Activated CD4-positive, alpha-beta memory T cell treated with anti-CD3 and anti-CD28 coated beads for 36 hours (primary cell): ENCODE measurements around the gene ISLR2. TPM values are rescaled to one million over a fixed set of nuclear protein-coding genes. Genes with fewer than 3 reads are reported as not detected.
"Not testable (repeated sequence)": the region's sequence is repeated elsewhere in the genome, so short reads cannot be mapped to it uniquely, and the experiment has no call there.

Experiments used
- CTCF ChIA-PET: fragments of 350-600 bp; sonication (Branson Sonifier 250); formaldehyde crosslinking; loops from one replicate; lab custom pipeline; 2021; ENCODE audit warnings: antibody characterized with exemption, inconsistent platforms; lab: Charles Lee
- POLR2A ChIA-PET: fragments of 350-600 bp; sonication (Branson Sonifier 250); formaldehyde crosslinking; loops from one replicate; lab custom pipeline; 2021; ENCODE audit warnings: antibody characterized with exemption; lab: Charles Lee
- DNase-seq: peaks from one replicate; pipeline ENCODE4 v3.0.0-alpha.2; 2020
- H3K27ac Mint-ChIP-seq: one replicate; pipeline ENCODE4 v1.8.0; 2021; ENCODE audit warnings: mixed read lengths
- H3K27me3 Mint-ChIP-seq: one replicate; pipeline ENCODE4 v1.8.0; 2021; ENCODE audit warnings: mixed read lengths
- H3K36me3 Mint-ChIP-seq: one replicate; pipeline ENCODE4 v1.8.0; 2021; ENCODE audit warnings: mixed read lengths
- H3K4me1 Mint-ChIP-seq: one replicate; pipeline ENCODE4 v1.8.0; 2021; ENCODE audit warnings: low read depth, mixed read lengths
- H3K4me3 Mint-ChIP-seq: one replicate; pipeline ENCODE4 v1.8.0; 2021; ENCODE audit warnings: mild to moderate bottlenecking, mixed read lengths
- H3K9me3 Mint-ChIP-seq: one replicate; pipeline ENCODE4 v1.8.0; 2021; ENCODE audit warnings: mixed read lengths
- intact Hi-C: fragments of 100-400 bp; cut with micrococcal nuclease; formaldehyde crosslinking; loops from one replicate; pipeline ENCODE4 v1.15.1; 2023
- total RNA-seq, 2 experiments: library from RNA; stranded (reverse); gene quantifications; one replicate each; pipeline ENCODE4 v1.2.3, GENCODE V29; 2021

ISLR2 gene
- total RNA-seq, 2 experiments from 2014 or later: not detected

DNA sequence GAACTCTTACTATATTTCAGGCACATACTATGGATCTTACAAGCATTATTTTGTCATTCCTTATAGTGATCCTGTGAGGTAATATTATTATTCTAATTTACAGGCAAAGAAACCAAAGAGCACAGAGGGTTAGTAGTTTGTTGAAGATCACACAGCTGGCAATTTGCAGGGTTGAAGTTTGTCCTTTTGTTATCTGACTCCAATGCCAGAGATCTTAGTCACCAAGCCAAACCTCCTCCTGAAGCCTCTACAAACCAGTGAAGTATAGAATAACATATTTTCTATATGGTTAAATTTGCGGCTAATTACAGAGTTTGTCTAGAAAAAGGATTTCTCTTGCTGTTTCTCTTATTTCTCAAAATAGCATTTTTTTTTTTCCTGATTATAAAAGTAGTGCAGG is 11.2 kb downstream of the ISLR2 start:
- H3K4me1 Mint-ChIP-seq: peaks cover 7% of the 10 kb centered on the region
- H3K9me3 Mint-ChIP-seq: peaks cover 4% of the 10 kb centered on the region
- ChIA-PET CTCF (interaction anchor here (0.6 kb wide), 1 partner anchor 168 kb away, joined by 3 read pairs; no protein-coding TSS in a partner anchor), POLR2A (no interaction called here)
- no peak overlapping the region for H3K27ac Mint-ChIP-seq
- H3K27me3 Mint-ChIP-seq: peaks cover 52% of the 10 kb centered on the region
- intact Hi-C loops: no loop called here
- no peaks in the 10 kb centered on the region for H3K36me3 Mint-ChIP-seq
- H3K4me3 Mint-ChIP-seq: no peak overlapping the region
- no peak for DNase-seq

DNA sequence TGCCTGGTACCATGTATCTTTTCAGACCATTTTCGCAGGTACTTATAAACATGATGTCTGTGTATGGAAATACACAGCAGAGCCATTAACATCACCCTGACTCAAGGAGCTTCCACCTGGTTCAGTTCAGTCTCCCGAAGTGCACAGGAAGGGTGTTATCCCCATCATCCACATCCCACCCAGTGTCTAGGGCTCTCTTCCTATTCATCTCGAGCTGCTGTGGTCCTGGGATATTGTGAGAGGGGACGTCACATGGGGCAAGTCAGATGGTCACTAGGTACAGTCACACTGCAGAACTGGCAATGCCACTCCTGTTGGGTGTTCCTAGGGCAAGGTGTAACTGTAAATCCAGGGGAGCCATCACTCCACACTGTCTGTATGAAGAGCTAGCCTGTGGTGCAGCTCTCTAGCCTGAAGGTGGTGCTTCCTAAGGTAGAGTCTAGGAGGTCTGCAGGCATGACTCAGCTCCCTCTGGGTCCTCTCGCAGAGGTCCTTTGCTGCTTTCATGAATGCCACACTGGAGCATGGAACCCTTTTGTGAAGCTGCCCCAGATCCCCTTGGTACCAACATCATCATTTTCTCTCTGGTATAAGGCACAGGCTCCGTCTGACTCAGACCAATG is 13.9 kb downstream of the ISLR2 start:
- Mint-ChIP-seq H3K27ac (no peak overlapping the region), H3K27me3 (peaks cover 37% of the 10 kb centered on the region), H3K9me3 (peaks cover 4% of the 10 kb centered on the region), H3K4me3 (no peak overlapping the region), H3K4me1 (no peaks in the 10 kb centered on the region), H3K36me3 (no peaks in the 10 kb centered on the region)
- intact Hi-C loops: no loop called here
- DNase-seq: no peak
- CTCF ChIA-PET: no interaction called here
- POLR2A ChIA-PET: no interaction called here

- POLR2A ChIA-PET: no interaction called here
- H3K27me3 Mint-ChIP-seq: peaks cover 22% of the 10 kb centered on the region
- no peak overlapping the region for H3K27ac Mint-ChIP-seq
- intact Hi-C loops: no loop called here
- H3K4me3 Mint-ChIP-seq: no peak overlapping the region
- no peak for DNase-seq
- no peaks in the 10 kb centered on the region for H3K4me1 Mint-ChIP-seq
- CTCF ChIA-PET: interaction anchor here (1.3 to 1.8 kb wide), 2 partner anchors 18 to 173 kb away, joined by 5 to 6 read pairs; no protein-coding TSS in a partner anchor
- peaks cover 4% of the 10 kb centered on the region for H3K9me3 Mint-ChIP-seq
- H3K36me3 Mint-ChIP-seq: no peaks in the 10 kb centered on the region
These were observed 16.0 kb downstream of the ISLR2 start for GRCh38 chr15:74146277-74146800.

DNA sequence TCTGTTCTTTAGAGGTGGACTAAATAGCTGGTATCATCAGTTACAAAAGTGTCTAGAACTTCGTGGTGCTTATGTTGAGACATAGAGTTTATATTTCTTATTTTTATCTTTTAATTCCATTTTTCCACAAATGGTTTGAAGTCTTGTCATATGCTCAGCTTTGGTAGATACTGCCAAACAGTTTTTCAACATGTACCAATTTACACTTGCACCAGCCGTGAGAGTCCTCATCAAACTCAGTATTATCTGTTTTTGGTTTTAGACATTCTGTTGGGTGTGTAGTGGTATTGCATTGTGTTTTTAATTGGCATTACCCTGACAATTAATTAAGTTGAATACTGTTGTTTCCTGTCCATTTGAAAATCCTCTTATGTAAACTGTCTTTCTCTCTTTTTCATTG is 16.7 kb downstream of the ISLR2 start:
- CTCF ChIA-PET: interaction anchor here (1.3 to 1.8 kb wide), 2 partner anchors 19 to 175 kb away, joined by 3 to 6 read pairs; no protein-coding TSS in a partner anchor
- Mint-ChIP-seq H3K27me3 (peaks cover 26% of the 10 kb centered on the region), H3K4me1 (no peaks in the 10 kb centered on the region), H3K36me3 (no peaks in the 10 kb centered on the region), H3K4me3 (no peak overlapping the region), H3K27ac (no peak overlapping the region), H3K9me3 (peaks cover 4% of the 10 kb centered on the region)
- POLR2A ChIA-PET: no interaction called here
- no peak for DNase-seq
- intact Hi-C loops: no loop called here

- Mint-ChIP-seq H3K36me3 (no peaks in the 10 kb centered on the region), H3K27ac (no peak overlapping the region), H3K9me3 (no peaks in the 10 kb centered on the region), H3K4me1 (peaks cover 19% of the 10 kb centered on the region), H3K4me3 (no peak overlapping the region), H3K27me3 (peaks cover 22% of the 10 kb centered on the region)
- DNase-seq: no peak
- ChIA-PET CTCF (interaction anchor here (1.1 to 1.6 kb wide), 2 partner anchors 30 to 107 kb away, joined by 3 read pairs; no protein-coding TSS in a partner anchor), POLR2A (no interaction called here)
- intact Hi-C loops: no loop called here
These were observed 25.5 kb downstream of the ISLR2 start for GRCh38 chr15:74155766-74156417.

DNA sequence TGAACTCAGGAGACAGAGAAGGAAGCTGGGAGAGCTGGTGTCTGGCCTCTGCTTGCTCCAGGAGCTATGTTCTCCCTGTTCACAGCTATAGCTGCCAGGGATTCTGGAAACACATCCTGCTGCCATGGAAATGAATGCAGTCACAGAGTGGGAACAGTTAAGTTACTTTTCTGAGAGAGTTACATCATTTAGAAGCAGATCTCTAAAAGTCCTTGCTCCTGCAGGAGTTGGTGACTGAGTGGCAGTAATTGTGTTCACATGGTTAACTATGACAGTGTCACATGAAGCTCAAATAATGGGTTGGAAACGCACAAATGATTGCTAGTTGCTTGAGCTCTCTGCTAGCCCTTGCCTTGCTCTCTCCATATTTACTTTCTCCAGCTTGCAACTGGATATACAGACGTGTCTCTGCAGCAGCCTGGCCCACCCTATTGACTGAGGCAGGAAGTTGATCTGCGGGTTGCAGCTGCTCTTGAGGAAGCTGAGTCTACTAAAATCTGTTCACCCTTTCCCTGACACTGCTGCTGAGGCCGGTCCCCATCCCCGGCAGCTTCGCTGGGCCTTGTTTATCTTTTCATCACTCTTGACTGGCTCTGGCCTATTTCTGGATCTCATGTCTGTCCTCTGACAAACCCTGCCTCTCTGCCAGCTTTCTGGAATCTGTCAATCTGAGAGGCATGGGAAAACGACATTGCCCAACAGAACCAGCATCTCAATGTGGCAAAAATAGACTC is 26.5 kb downstream of the ISLR2 start:
- Mint-ChIP-seq H3K4me3 (no peak overlapping the region), H3K27ac (no peak overlapping the region), H3K36me3 (no peaks in the 10 kb centered on the region), H3K9me3 (no peaks in the 10 kb centered on the region), H3K4me1 (peaks cover 19% of the 10 kb centered on the region), H3K27me3 (peaks cover 20% of the 10 kb centered on the region)
- ChIA-PET CTCF (interaction anchor here (1.1 to 1.6 kb wide), 2 partner anchors 31 to 108 kb away, joined by 3 read pairs; no protein-coding TSS in a partner anchor), POLR2A (no interaction called here)
- no peak for DNase-seq
- intact Hi-C loops: no loop called here

DNA sequence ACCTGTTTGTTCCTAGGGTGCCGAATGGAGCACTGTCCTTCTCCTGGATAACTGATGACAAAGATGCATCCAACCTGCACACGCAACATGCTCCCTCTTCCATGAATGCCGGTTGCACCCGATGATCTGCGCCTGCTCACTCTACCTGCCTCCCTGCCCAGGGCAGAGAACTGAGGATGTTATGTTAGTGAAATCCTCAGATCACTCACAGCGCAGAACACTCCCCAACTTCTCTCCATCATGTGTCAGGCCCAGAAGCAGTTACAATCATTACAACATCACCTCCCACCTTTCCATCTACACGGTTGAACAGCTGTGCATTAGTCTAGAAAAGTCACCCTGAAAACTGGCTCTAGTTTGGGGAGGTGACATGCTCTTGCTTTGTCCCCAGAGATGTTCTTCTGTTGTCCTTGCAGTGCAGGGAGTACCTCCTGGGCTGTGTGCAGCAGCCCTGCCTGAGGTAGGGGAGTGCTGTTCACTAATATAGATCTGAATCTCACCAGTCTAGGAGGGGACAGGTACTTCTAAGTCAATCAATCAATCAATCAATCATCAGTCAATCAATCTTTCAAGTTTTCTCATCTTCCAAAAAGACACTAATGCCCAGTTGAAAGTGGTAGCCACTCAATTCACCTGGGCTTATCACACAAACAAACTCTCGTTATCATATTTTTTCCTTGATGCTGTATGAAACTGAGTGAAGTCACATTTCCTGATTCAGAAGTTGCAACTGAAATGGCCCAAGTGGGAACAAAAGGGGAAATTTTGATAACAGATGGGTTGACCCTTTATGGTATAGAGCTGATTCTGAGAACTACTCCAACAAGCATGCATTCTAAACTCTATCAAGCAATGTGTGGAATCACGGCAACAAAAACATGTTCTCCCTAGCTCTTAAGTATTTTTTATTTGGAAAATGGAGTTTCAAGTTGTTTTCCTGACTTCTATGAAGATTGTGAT is 27.8 kb downstream of the ISLR2 start:
- Mint-ChIP-seq H3K36me3 (no peaks in the 10 kb centered on the region), H3K27ac (no peak overlapping the region), H3K4me3 (no peak overlapping the region), H3K27me3 (peaks cover 21% of the 10 kb centered on the region), H3K9me3 (no peaks in the 10 kb centered on the region), H3K4me1 (peaks cover 19% of the 10 kb centered on the region)
- intact Hi-C loops: no loop called here
- POLR2A ChIA-PET: no interaction called here
- CTCF ChIA-PET: no interaction called here
- DNase-seq: no peak

- ChIA-PET CTCF (no interaction called here), POLR2A (no interaction called here)
- intact Hi-C loops: no loop called here
These were observed 28.7 kb downstream of the ISLR2 start for GRCh38 chr15:74158855-74159650.

DNA sequence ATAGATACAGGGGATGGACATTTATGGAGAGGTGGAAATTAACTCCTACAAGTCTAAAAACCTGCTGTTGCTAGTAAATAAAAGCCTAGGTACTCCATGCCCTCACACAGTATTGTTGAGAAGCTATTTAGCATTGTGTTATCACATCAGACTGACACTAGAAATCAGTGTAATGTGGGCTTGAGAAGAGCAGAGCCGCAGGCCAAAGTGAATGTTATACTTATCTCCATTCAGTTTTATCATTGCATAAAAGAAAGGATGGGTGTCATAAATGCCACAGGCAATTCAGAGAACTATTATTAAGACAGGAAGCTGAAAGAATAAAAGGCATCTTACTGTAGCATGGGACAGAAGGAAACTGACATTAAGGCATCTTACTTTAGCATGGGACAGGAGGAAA is 29.4 kb downstream of the ISLR2 start:
- peaks cover 17% of the 10 kb centered on the region for H3K27me3 Mint-ChIP-seq
- ChIA-PET CTCF (no interaction called here), POLR2A (no interaction called here)
- DNase-seq: no peak
- no peak overlapping the region for H3K4me3 Mint-ChIP-seq
- intact Hi-C loops: no loop called here
- no peak overlapping the region for H3K27ac Mint-ChIP-seq
- peaks cover 19% of the 10 kb centered on the region for H3K4me1 Mint-ChIP-seq
- H3K36me3 Mint-ChIP-seq: no peaks in the 10 kb centered on the region
- H3K9me3 Mint-ChIP-seq: peaks cover 2% of the 10 kb centered on the region

More at GRCh38 chr15:74158855-74159650, 28.7 kb downstream of the ISLR2 start:
- no peak overlapping the region for H3K4me3 Mint-ChIP-seq
- no peaks in the 10 kb centered on the region for H3K9me3 Mint-ChIP-seq
- H3K36me3 Mint-ChIP-seq: no peaks in the 10 kb centered on the region
- no peak for DNase-seq
- peak overlapping the region; percentile 71 for H3K27ac Mint-ChIP-seq
- H3K27me3 Mint-ChIP-seq: peaks cover 18% of the 10 kb centered on the region
- peaks cover 19% of the 10 kb centered on the region for H3K4me1 Mint-ChIP-seq

DNA sequence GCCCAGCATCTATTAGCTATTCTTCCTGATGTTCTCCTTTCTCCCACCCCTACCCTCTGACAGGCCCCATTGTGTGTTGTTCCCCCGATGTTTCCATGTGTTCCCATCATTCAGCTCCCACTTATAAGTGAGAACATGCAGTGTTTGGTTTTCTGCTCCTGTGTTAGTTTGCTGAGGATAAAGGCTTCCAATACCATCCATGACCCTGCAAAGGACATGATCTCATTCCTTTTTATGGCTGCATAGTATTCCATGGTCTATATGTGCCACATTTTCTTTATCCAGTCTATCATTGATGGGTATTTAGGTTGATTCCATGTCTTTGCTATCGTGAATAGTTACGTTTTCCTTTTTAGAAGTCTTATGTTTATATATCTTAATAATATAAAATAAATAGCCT is 30.0 kb downstream of the ISLR2 start:
- H3K27ac Mint-ChIP-seq, CTCF ChIA-PET, H3K9me3 Mint-ChIP-seq, DNase-seq, H3K4me3 Mint-ChIP-seq, POLR2A ChIA-PET, H3K36me3 Mint-ChIP-seq, intact Hi-C loops: not testable (repeated sequence)
- Mint-ChIP-seq H3K4me1 (peaks cover 19% of the 10 kb centered on the region), H3K27me3 (peaks cover 16% of the 10 kb centered on the region)

DNA sequence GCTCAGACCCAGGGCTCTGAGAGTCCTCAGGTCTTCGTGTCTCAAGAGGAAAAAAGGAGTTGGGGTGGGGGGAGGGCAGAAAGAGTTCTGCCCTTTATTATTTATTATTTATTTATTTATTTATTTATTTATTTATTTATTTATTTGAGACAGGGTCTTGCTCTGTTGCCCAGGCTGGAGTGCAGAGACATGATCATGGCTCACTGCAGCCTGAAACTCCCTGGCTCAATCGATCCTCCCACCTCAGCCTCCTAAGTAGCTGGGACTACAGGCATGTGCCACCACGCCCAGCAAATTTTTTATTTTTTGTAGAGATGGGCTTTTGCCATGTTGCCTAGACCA is 31.8 kb downstream of the ISLR2 start:
- Mint-ChIP-seq H3K4me1 (peaks cover 19% of the 10 kb centered on the region), H3K27me3 (peaks cover 18% of the 10 kb centered on the region)
- H3K4me3 Mint-ChIP-seq, intact Hi-C loops, DNase-seq, H3K36me3 Mint-ChIP-seq, H3K9me3 Mint-ChIP-seq, H3K27ac Mint-ChIP-seq: not testable (repeated sequence)
- ChIA-PET POLR2A (interaction anchor here (0.6 kb wide), 1 partner anchor 378 kb away, joined by 4 read pairs; no protein-coding TSS in a partner anchor), CTCF (interaction anchor here (0.6 kb wide), 1 partner anchor 242 kb away, joined by 3 read pairs; no protein-coding TSS in a partner anchor)
